MM.1S (cell line): ENCODE measurements around the gene CTSA.

Experiments used
- DNase-seq: peaks from one replicate; pipeline ENCODE4 v3.0.0-alpha.2; 2015
- H2AFZ ChIP-seq: fragments of 300-600 bp; sonication (generic); 2 replicates; pipeline ENCODE4 v1.6.0; 2016; ENCODE audit warnings: antibody characterized with exemption, low read length
- H3F3A ChIP-seq: fragments of 300-600 bp; sonication (generic); 2 replicates; pipeline ENCODE4 v1.6.1; 2016; ENCODE audit warnings: mild to moderate bottlenecking, antibody characterized with exemption, low read length, moderate library complexity, mixed read lengths; ENCODE audit not compliant: insufficient read depth
- H3K27ac ChIP-seq: fragments of 300-600 bp; sonication (generic); 2 replicates; pipeline ENCODE4 v1.5.1; 2016; ENCODE audit warnings: mild to moderate bottlenecking, low read length
- H3K27me3 ChIP-seq: fragments of 300-600 bp; sonication (generic); replicated peaks from 2 replicates; pipeline ENCODE4 v1.6.0; 2016; ENCODE audit warnings: low read length; ENCODE audit not compliant: insufficient read depth
- H3K36me3 ChIP-seq: fragments of 300-600 bp; sonication (generic); replicated peaks from 2 replicates; pipeline ENCODE4 v1.6.1; 2016; ENCODE audit warnings: mild to moderate bottlenecking, low read length, mixed read lengths; ENCODE audit not compliant: insufficient read depth
- H3K4me1 ChIP-seq: fragments of 300-600 bp; sonication (generic); 2 replicates; pipeline ENCODE4 v1.6.1; 2016; ENCODE audit warnings: low read length, mixed read lengths
- H3K4me2 ChIP-seq: fragments of 300-600 bp; sonication (generic); 2 replicates; pipeline ENCODE4 v1.6.0; 2016; ENCODE audit warnings: low read depth, low read length
- H3K4me3 ChIP-seq: fragments of 300-600 bp; sonication (generic); 2 replicates; pipeline ENCODE4 v1.5.1; 2016; ENCODE audit warnings: low read length, mixed read lengths
- H3K79me2 ChIP-seq: fragments of 300-600 bp; sonication (generic); 2 replicates; pipeline ENCODE4 v1.6.1; 2016; ENCODE audit warnings: mixed run types, low read length, mixed read lengths
- H3K9ac ChIP-seq: fragments of 300-600 bp; sonication (generic); 2 replicates; pipeline ENCODE4 v1.6.1; 2016; ENCODE audit warnings: low read length, mixed read lengths
- H3K9me2 ChIP-seq: fragments of 300-600 bp; sonication (generic); replicated peaks from 2 replicates; pipeline ENCODE4 v1.6.1; 2016; ENCODE audit warnings: mild to moderate bottlenecking, low read length, mixed read lengths; ENCODE audit not compliant: insufficient read depth
- H3K9me3 ChIP-seq: fragments of 300-600 bp; sonication (generic); replicated peaks from 2 replicates; pipeline ENCODE4 v1.6.1; 2016; ENCODE audit warnings: mild to moderate bottlenecking, low read length, mixed read lengths; ENCODE audit not compliant: insufficient read depth
- H4K20me1 ChIP-seq: fragments of 300-600 bp; sonication (generic); 2 replicates; pipeline ENCODE4 v1.6.1; 2016; ENCODE audit warnings: mild to moderate bottlenecking, low read length, moderate library complexity, mixed read lengths; ENCODE audit not compliant: insufficient read depth
- CTCF ChIP-seq: fragments of 300-600 bp; sonication (generic); IDR thresholded peaks from 2 replicates; pipeline ENCODE4 v1.5.1; 2016; ENCODE audit warnings: antibody characterized with exemption, low read length, mixed read lengths
- EZH2 ChIP-seq: fragments of 300-600 bp; sonication (generic); optimal IDR thresholded peaks from 2 replicates; pipeline ENCODE3; 2017; ENCODE audit warnings: low read depth, mild to moderate bottlenecking, antibody characterized with exemption, low read length, mixed read lengths
- EZH2phosphoT487 ChIP-seq: fragments of 300-600 bp; sonication (generic); IDR thresholded peaks from 2 replicates; pipeline ENCODE4 v1.6.1; 2018; ENCODE audit warnings: antibody characterized with exemption, low read length

The CTSA gene

DNA sequence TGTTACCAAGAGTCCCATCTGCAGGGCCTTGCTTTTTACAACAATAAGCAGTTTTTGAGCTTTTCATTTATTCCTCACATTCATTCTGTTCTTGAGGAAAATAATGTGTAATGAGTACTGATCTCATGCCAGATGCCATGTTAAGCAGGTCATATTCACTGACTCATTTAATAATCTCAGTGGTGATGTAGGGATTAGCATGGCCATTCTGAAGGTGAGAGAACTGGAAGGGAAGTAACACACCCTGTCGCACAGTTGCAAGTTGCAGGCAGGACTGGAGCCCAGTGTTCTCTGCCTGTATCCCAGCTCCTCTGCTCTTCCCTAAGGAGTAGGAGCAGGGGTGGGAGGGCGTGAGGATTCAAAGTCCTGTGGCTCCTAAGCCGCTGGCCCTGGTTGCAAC is 48.9 kb downstream of the CTSA start:
- DNase-seq, result no peak
- no peak for TF ChIP-seq EZH2
- no peak for TF ChIP-seq EZH2phosphoT487
- TF ChIP-seq CTCF, result no peak
- no peak overlapping the region for H3K4me3 ChIP-seq
- H3K27me3 ChIP-seq, result no peaks in the 10 kb centered on the region
- no peaks in the 10 kb centered on the region for H3K4me1 ChIP-seq
- H3F3A ChIP-seq, result no peaks in the 10 kb centered on the region
- H4K20me1 ChIP-seq, result no peaks in the 10 kb centered on the region
- H3K9me3 ChIP-seq, result no peaks in the 10 kb centered on the region
- peaks cover 2% of the 10 kb centered on the region; the same call in 1 of the 2 replicates for H3K36me3 ChIP-seq
- H3K79me2 ChIP-seq, result peaks cover 24% of the 10 kb centered on the region
- no peak overlapping the region for H3K27ac ChIP-seq
- H2AFZ ChIP-seq, result no peak overlapping the region
- no peak overlapping the region for H3K9ac ChIP-seq
- H3K4me2 ChIP-seq, result no peak overlapping the region
- H3K9me2 ChIP-seq, result no peaks in the 10 kb centered on the region

GRCh38 chr20:45940469-45940868 is 49.3 kb downstream of the CTSA start:
- no peak overlapping the region for H3K4me2 ChIP-seq
- no peaks in the 10 kb centered on the region for H3F3A ChIP-seq
- H3K27ac ChIP-seq, result no peak overlapping the region
- H2AFZ ChIP-seq, result no peak overlapping the region
- no peak overlapping the region for H3K4me3 ChIP-seq
- H4K20me1 ChIP-seq, result no peaks in the 10 kb centered on the region
- H3K9ac ChIP-seq, result no peak overlapping the region
- H3K9me2 ChIP-seq, result no peaks in the 10 kb centered on the region
- H3K79me2 ChIP-seq, result peaks cover 21% of the 10 kb centered on the region
- H3K4me1 ChIP-seq, result no peaks in the 10 kb centered on the region
- H3K27me3 ChIP-seq, result no peaks in the 10 kb centered on the region
- no peaks in the 10 kb centered on the region for H3K9me3 ChIP-seq
- H3K36me3 ChIP-seq, result peaks cover 2% of the 10 kb centered on the region; the same call in 1 of the 2 replicates
- TF ChIP-seq EZH2phosphoT487 (no peak), EZH2 (no peak), CTCF (no peak)
- no peak for DNase-seq

DNA sequence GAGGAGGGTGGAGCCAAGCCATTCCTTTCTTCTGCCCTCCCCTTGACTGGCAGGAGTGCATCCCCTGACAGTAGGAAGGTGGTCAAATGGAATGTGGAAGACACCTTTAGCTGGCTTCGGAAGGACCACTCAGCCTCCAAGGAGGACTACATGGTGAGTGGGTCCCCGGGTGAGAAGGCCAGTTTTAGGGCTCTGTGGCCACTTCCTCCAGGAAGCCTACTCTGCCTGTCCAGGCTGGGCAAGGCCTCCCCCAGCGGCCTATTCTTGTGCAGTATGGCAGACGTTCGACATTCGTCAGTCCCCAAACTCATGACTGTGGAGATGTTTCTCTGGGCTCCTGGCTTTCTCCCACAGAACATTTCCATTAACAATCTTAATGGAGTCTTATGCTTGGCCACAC is 52.5 kb downstream of the CTSA start:
- Histone ChIP-seq H3F3A (no peaks in the 10 kb centered on the region), H3K27me3 (no peaks in the 10 kb centered on the region), H2AFZ (no peak overlapping the region), H3K27ac (no peak overlapping the region), H4K20me1 (no peaks in the 10 kb centered on the region), H3K4me1 (no peaks in the 10 kb centered on the region), H3K79me2 (no peaks in the 10 kb centered on the region), H3K4me2 (no peak overlapping the region), H3K4me3 (no peak overlapping the region), H3K9ac (no peak overlapping the region), H3K9me2 (no peaks in the 10 kb centered on the region), H3K36me3 (no peaks in the 10 kb centered on the region), H3K9me3 (no peaks in the 10 kb centered on the region)
- TF ChIP-seq EZH2, result no peak
- TF ChIP-seq CTCF, result no peak
- TF ChIP-seq EZH2phosphoT487, result no peak
- DNase-seq, result no peak
